MM.1S (cell line): ENCODE data around the gene CAMK2G.
"Not testable (repeated sequence)": the region's sequence is repeated elsewhere in the genome, so short reads cannot be mapped to it uniquely, and the experiment has no call there.

ENCODE experiments used
- DNase-seq: peaks from one replicate; pipeline ENCODE4 v3.0.0-alpha.2; 2015
- H2AFZ ChIP-seq: fragments of 300-600 bp; sonication (generic); 2 replicates; pipeline ENCODE4 v1.6.0; 2016; ENCODE audit warnings: antibody characterized with exemption, low read length
- H3F3A ChIP-seq: fragments of 300-600 bp; sonication (generic); 2 replicates; pipeline ENCODE4 v1.6.1; 2016; ENCODE audit warnings: mild to moderate bottlenecking, antibody characterized with exemption, low read length, moderate library complexity, mixed read lengths; ENCODE audit not compliant: insufficient read depth
- H3K27ac ChIP-seq: fragments of 300-600 bp; sonication (generic); 2 replicates; pipeline ENCODE4 v1.5.1; 2016; ENCODE audit warnings: mild to moderate bottlenecking, low read length
- H3K27me3 ChIP-seq: fragments of 300-600 bp; sonication (generic); replicated peaks from 2 replicates; pipeline ENCODE4 v1.6.0; 2016; ENCODE audit warnings: low read length; ENCODE audit not compliant: insufficient read depth
- H3K36me3 ChIP-seq: fragments of 300-600 bp; sonication (generic); replicated peaks from 2 replicates; pipeline ENCODE4 v1.6.1; 2016; ENCODE audit warnings: mild to moderate bottlenecking, low read length, mixed read lengths; ENCODE audit not compliant: insufficient read depth
- H3K4me1 ChIP-seq: fragments of 300-600 bp; sonication (generic); 2 replicates; pipeline ENCODE4 v1.6.1; 2016; ENCODE audit warnings: low read length, mixed read lengths
- H3K4me2 ChIP-seq: fragments of 300-600 bp; sonication (generic); 2 replicates; pipeline ENCODE4 v1.6.0; 2016; ENCODE audit warnings: low read depth, low read length
- H3K4me3 ChIP-seq: fragments of 300-600 bp; sonication (generic); 2 replicates; pipeline ENCODE4 v1.5.1; 2016; ENCODE audit warnings: low read length, mixed read lengths
- H3K79me2 ChIP-seq: fragments of 300-600 bp; sonication (generic); 2 replicates; pipeline ENCODE4 v1.6.1; 2016; ENCODE audit warnings: mixed run types, low read length, mixed read lengths
- H3K9ac ChIP-seq: fragments of 300-600 bp; sonication (generic); 2 replicates; pipeline ENCODE4 v1.6.1; 2016; ENCODE audit warnings: low read length, mixed read lengths
- H3K9me2 ChIP-seq: fragments of 300-600 bp; sonication (generic); replicated peaks from 2 replicates; pipeline ENCODE4 v1.6.1; 2016; ENCODE audit warnings: mild to moderate bottlenecking, low read length, mixed read lengths; ENCODE audit not compliant: insufficient read depth
- H3K9me3 ChIP-seq: fragments of 300-600 bp; sonication (generic); replicated peaks from 2 replicates; pipeline ENCODE4 v1.6.1; 2016; ENCODE audit warnings: mild to moderate bottlenecking, low read length, mixed read lengths; ENCODE audit not compliant: insufficient read depth
- H4K20me1 ChIP-seq: fragments of 300-600 bp; sonication (generic); 2 replicates; pipeline ENCODE4 v1.6.1; 2016; ENCODE audit warnings: mild to moderate bottlenecking, low read length, moderate library complexity, mixed read lengths; ENCODE audit not compliant: insufficient read depth
- EZH2 ChIP-seq: fragments of 300-600 bp; sonication (generic); optimal IDR thresholded peaks from 2 replicates; pipeline ENCODE3; 2017; ENCODE audit warnings: low read depth, mild to moderate bottlenecking, antibody characterized with exemption, low read length, mixed read lengths
- EZH2phosphoT487 ChIP-seq: fragments of 300-600 bp; sonication (generic); IDR thresholded peaks from 2 replicates; pipeline ENCODE4 v1.6.1; 2018; ENCODE audit warnings: antibody characterized with exemption, low read length
- TF ChIP-seq, protein P1 (sequence below): fragments of 300-600 bp; sonication (generic); IDR thresholded peaks from 2 replicates; pipeline ENCODE4 v1.5.1; 2016; ENCODE audit warnings: antibody characterized with exemption, low read length, mixed read lengths

Gene CAMK2G

DNA sequence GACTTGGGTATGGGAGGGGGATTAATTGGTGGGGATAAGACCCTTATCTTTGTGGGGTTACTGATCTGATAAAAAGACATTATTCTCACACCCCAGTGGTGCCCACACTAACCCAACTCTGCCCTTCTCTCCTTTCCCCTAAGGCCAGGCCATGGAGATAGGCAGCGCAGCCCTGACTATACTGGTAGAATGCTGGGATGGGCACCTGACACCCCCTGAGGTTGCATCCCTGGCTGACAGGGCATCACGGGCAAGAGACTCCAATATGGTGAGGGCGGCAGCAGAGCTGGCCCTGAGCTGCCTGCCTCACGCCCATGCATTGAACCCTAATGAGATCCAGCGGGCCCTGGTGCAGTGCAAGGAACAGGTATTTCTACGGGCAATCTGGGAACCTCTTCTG lies 76.3 kb downstream of the CAMK2G start:
- no peak overlapping the region for H2AFZ ChIP-seq
- H3F3A ChIP-seq, result no peaks in the 10 kb centered on the region
- DNase-seq, result no peak
- H3K9me3 ChIP-seq, result no peaks in the 10 kb centered on the region
- no peaks in the 10 kb centered on the region for H3K4me1 ChIP-seq
- no peaks in the 10 kb centered on the region for H3K79me2 ChIP-seq
- H3K4me3 ChIP-seq, result no peak overlapping the region
- H3K9ac ChIP-seq, result no peak overlapping the region
- no peaks in the 10 kb centered on the region for H3K27me3 ChIP-seq
- TF ChIP-seq EZH2, result no peak
- TF ChIP-seq, protein P1, sequence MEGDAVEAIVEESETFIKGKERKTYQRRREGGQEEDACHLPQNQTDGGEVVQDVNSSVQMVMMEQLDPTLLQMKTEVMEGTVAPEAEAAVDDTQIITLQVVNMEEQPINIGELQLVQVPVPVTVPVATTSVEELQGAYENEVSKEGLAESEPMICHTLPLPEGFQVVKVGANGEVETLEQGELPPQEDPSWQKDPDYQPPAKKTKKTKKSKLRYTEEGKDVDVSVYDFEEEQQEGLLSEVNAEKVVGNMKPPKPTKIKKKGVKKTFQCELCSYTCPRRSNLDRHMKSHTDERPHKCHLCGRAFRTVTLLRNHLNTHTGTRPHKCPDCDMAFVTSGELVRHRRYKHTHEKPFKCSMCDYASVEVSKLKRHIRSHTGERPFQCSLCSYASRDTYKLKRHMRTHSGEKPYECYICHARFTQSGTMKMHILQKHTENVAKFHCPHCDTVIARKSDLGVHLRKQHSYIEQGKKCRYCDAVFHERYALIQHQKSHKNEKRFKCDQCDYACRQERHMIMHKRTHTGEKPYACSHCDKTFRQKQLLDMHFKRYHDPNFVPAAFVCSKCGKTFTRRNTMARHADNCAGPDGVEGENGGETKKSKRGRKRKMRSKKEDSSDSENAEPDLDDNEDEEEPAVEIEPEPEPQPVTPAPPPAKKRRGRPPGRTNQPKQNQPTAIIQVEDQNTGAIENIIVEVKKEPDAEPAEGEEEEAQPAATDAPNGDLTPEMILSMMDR, result no peak
- no peak for TF ChIP-seq EZH2phosphoT487
- H4K20me1 ChIP-seq, result no peaks in the 10 kb centered on the region
- H3K27ac ChIP-seq, result no peak overlapping the region
- no peak overlapping the region for H3K4me2 ChIP-seq
- H3K9me2 ChIP-seq, result no peaks in the 10 kb centered on the region
- peaks cover 5% of the 10 kb centered on the region; the same call in 1 of the 2 replicates for H3K36me3 ChIP-seq

DNA sequence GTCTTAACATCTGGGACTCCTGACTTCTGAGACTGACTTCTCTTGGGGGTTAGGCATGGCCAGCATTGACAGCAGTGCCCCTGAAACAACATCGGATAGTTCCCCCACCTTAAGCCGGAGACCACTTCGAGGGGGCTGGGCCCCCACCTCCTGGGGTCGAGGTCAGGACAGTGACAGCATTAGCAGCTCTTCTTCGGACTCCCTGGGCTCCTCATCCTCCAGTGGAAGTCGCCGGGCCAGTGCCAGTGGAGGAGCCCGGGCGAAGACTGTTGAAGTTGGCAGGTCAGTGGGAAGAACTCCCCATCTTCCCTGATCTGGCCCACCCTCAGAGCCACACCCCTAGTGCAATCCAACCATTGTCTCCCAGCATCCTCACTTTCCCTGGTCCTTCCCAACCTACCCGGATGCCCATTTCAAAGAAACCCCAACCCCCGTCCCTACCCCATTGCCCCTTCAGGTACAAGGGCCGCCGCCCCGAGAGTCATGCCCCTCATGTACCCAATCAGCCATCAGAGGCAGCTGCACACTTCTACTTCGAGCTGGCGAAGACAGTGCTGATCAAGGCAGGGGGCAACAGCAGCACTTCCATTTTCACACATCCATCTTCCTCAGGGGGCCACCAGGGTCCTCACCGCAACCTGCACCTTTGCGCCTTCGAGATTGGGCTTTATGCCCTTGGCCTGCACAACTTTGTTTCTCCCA lies 76.9 kb downstream of the CAMK2G start:
- Histone ChIP-seq H3K4me1 (no peaks in the 10 kb centered on the region), H3K27ac (no peak overlapping the region), H3K36me3 (peaks cover 5% of the 10 kb centered on the region; the same call in 1 of the 2 replicates), H3K9me2 (no peaks in the 10 kb centered on the region), H3K27me3 (no peaks in the 10 kb centered on the region), H2AFZ (no peak overlapping the region), H3K4me2 (no peak overlapping the region), H4K20me1 (no peaks in the 10 kb centered on the region), H3K9me3 (no peaks in the 10 kb centered on the region), H3K9ac (no peak overlapping the region), H3K79me2 (no peaks in the 10 kb centered on the region), H3F3A (no peaks in the 10 kb centered on the region), H3K4me3 (no peak overlapping the region)
- DNase-seq, result no peak
- TF ChIP-seq EZH2phosphoT487 (no peak), EZH2 (no peak)
- TF ChIP-seq, protein P1, result no peak

DNA sequence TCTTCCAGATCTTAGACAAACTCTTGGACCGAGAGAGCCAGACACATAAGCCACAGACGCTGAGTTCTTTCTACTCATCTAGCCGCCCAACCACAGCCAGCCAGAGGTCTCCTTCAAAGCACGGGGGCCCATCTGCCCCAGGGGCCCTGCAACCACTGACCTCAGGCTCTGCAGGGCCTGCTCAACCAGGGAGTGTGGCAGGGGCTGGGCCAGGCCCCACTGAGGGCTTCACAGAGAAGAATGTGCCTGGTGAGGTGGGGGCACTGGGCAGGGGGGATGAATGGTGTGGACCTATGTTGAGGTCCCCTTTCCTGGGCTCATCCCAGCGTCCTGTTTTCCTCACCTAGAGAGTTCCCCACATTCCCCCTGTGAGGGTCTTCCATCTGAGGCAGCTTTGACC lies 77.6 kb downstream of the CAMK2G start:
- H3K9ac ChIP-seq, result no peak overlapping the region
- H4K20me1 ChIP-seq, result no peaks in the 10 kb centered on the region
- no peak overlapping the region for H3K27ac ChIP-seq
- no peaks in the 10 kb centered on the region; the same call in 1 of the 2 replicates for H3K36me3 ChIP-seq
- H3K4me1 ChIP-seq, result no peaks in the 10 kb centered on the region
- H2AFZ ChIP-seq, result no peak overlapping the region
- no peaks in the 10 kb centered on the region for H3K79me2 ChIP-seq
- no peak for DNase-seq
- H3K4me2 ChIP-seq, result no peak overlapping the region
- H3K4me3 ChIP-seq, result no peak overlapping the region
- H3K9me2 ChIP-seq, result no peaks in the 10 kb centered on the region
- no peaks in the 10 kb centered on the region for H3K9me3 ChIP-seq
- TF ChIP-seq, protein P1, result no peak
- TF ChIP-seq EZH2phosphoT487 (no peak), EZH2 (no peak)
- H3F3A ChIP-seq, result no peaks in the 10 kb centered on the region
- H3K27me3 ChIP-seq, result no peaks in the 10 kb centered on the region

DNA sequence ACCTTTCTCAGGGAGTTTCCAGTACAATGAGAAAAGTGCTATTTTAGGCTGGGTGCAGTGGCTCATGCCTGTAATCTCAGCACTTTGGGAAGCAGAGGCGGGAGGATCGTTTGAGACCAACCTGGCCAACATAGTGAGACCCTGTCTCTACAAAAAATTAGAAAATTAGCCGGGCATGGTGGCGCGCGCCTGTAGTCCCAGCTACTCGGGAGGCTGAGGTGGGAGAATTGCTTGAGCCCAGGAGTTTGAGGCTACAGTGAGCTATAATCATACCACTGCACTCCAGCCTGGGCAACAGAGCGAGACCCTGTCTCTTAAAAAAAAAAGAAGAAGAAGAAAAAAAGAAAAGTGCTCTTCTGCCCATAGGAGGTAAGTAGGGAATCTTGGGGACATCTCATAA lies 78.3 kb downstream of the CAMK2G start:
- not testable (repeated sequence) for H3K9me2 ChIP-seq, H3K4me3 ChIP-seq, H3K9ac ChIP-seq, H3K36me3 ChIP-seq, H4K20me1 ChIP-seq, H3F3A ChIP-seq, H3K27ac ChIP-seq, H3K27me3 ChIP-seq, H3K4me2 ChIP-seq, H3K79me2 ChIP-seq, H3K4me1 ChIP-seq, H3K9me3 ChIP-seq, DNase-seq, H2AFZ ChIP-seq

DNA sequence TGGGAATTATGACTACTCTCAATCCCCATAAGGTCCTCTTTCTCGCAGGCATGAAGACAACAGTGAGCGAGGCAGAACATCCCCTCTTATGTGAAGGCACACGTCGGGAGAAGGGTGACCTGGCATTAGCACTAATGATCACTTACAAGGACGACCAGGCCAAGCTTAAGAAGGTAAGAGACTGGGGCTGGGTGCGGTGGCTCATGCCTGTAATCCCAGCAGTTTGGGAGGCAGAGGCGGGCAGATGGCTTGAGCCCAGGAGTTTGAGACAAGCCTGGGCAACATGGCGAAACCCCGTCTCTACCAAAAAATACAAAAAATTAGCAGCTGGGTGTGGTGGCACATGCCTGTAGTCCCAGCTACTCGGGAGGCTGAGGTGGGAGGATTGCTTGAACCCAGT lies 78.9 kb downstream of the CAMK2G start:
- not testable (repeated sequence) for H3K36me3 ChIP-seq, H3K9me3 ChIP-seq, H4K20me1 ChIP-seq, H3K4me3 ChIP-seq, DNase-seq, H3K27ac ChIP-seq, H3K9me2 ChIP-seq, H3F3A ChIP-seq, H3K9ac ChIP-seq, H2AFZ ChIP-seq, H3K4me2 ChIP-seq, H3K27me3 ChIP-seq, H3K4me1 ChIP-seq, H3K79me2 ChIP-seq
